GM18951 (cell line): Measurements from ENCODE around the gene SH3PXD2A.

Source experiments
- POLR2A ChIP-seq: IDR thresholded peaks from 4 replicates; pipeline ENCODE4 v1.6.1; 2011; ENCODE audit warnings: mild to moderate bottlenecking; ENCODE audit not compliant: insufficient read length, insufficient read depth; ENCODE audit errors: extremely low read depth
- in situ Hi-C: fragments of 300-500 bp; cut with MboI; formaldehyde crosslinking; loops from one replicate; pipeline ENCODE4 v1.12.0; 2022; ENCODE audit warnings: low sequenced_read_pairs, mixed read lengths, inconsistent platforms; ENCODE audit not compliant: unreplicated experiment

Gene SH3PXD2A

DNA sequence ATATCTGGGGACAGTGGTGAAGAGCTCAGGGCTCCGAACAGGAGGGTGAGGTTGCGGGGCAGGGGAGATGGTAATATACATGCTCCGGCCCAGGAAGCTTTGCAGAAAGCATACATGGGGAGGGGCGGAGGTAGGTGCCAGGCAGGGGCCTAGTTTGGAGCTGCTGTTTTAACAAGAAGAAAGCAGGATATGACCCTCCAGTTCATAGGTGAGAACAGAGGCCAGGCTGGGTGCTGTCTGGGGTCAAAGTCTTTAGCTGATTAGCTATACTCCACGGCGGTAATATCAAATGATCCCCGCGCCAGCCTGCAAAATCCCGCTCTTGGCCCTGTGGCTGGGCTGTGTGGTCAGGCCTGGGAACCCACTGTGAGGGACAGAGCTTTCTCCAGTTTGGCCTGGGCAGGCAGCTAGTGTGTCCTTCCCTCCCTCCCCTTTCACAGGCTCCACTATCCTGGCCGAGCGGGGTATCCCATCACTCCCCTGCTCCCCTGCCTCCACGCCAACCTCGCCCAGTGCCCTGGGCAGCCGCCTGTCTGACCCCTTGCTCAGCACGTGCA lies 266.2 kb downstream of the SH3PXD2A start:
- in situ Hi-C loops, result no loop called here
- no peak for TF ChIP-seq POLR2A

DNA sequence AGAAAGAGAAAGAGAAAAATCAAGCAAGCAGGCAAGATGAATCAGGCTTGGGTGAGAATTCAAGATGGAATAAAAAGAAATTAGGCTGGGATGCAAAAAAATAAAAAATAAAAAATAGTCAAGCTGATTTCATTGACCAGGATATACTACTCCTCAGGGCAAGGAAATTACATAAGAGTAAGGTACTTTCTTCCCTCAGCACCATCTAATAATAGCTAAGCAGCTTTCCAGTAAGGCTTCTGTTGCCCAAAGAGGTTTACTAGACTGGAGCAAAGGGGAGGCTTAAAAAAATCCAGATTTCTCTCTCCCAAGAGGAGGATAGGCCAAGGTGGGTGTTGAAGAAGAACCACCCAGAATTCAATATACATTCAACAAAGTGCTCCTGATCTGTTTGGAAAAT lies 268.3 kb downstream of the SH3PXD2A start:
- no peak for TF ChIP-seq POLR2A
- in situ Hi-C loops, result no loop called here

DNA sequence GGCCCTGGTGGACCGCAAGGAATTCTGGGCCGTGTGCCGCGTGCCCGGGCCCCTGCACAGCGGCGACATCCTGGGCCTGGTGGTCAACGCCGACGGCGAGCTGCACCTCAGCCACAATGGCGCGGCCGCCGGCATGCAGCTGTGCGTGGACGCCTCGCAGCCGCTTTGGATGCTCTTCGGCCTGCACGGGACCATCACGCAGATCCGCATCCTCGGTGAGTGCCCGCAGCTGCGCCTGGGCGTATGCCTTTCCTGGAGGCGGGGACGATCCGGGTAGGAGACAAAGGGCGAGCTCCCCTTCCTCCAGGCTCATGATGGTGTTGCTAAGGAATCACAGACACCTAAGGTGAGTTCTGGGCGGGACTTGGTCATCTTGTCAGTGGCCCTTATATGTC lies 270.4 kb downstream of the SH3PXD2A start:
- in situ Hi-C loops, result no loop called here
- no peak for TF ChIP-seq POLR2A

DNA sequence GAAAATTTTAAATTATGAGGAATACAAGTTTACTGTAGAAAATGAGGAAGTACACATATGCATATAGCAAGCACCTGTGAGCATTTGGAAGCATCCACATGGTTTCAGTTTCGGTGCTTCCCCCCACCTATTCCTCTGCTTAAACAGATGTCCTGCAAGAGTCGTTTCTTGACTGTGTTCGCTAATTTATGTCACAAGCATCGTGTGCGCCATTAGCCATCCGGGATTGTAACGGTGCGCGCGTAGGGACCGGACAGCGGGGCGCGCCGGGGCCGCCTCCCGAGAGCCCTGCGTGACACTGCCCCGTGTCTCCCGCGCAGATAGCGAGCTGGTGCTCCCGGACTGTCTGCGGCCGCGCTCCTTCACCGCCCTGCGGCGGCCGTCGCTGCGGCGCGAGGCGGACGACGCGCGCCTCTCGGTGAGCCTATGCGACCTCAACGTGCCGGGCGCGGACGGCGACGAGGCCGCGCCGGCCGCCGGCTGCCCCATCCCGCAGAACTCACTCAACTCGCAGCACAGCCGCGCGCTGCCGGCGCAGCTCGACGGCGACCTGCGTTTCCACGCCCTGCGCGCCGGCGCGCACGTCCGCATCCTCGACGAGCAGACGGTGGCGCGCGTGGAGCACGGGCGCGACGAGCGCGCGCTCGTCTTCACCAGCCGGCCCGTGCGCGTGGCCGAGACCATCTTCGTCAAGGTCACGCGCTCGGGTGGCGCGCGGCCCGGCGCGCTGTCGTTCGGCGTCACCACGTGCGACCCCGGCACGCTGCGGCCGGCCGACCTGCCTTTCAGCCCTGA lies 271.0 kb downstream of the SH3PXD2A start:
- peak; percentile 58 for TF ChIP-seq POLR2A
- in situ Hi-C loops, result no loop called here

DNA sequence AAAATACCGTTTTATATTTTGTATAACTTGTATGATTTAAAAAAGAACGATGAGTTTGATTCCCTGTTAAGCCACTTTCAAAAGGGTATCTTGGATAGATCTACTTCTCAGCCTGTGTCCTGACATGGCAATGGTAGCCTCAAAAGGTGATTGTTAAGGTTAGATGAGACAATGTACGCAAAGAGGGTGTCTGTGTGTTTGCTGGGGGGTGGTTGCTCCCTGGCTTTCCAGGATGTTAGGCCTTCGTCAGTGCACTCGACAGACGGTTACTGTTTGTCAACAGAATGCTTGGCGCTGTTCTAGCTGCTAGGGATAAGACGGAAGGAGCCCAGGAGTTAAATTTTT lies 271.5 kb downstream of the SH3PXD2A start:
- TF ChIP-seq POLR2A, result no peak
- in situ Hi-C loops, result no loop called here

DNA sequence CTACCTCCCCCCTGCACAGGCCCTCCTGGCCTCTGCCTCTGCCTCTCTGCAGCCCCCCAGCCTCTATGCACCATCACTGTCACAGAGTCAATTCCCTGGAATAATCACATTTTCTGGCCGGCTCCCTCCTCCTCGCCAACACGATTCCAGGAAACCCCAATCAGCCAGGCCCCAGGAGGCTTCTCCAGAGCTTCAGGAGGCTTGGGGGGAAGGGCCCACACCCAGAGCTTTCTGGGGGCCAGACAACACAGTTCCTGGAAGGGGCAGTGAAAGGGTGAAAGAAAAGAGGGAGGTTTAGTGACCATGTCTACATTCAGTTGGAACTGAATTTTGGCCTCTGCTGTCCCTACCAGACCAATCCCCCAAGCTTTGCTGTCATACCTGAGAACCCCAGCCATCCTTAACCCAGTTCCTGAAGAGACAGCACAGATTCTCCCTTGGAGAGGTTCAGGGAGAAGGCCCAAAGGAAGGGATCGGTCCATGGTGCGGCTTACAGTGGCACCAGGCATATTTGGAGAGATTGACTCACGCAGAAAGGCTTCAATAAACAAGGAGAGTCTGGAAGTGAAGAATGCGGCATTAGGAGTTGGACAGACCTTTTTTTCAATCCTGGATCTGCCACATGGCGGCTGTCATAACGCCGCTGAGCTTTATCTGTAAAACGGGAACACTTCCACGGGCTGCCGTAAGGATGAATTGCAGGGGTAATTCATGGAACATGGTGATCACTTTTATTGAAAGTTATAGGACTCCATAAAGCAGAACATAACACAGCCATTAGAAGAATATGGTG lies 272.8 kb downstream of the SH3PXD2A start:
- in situ Hi-C loops, result no loop called here
- TF ChIP-seq POLR2A, result no peak

DNA sequence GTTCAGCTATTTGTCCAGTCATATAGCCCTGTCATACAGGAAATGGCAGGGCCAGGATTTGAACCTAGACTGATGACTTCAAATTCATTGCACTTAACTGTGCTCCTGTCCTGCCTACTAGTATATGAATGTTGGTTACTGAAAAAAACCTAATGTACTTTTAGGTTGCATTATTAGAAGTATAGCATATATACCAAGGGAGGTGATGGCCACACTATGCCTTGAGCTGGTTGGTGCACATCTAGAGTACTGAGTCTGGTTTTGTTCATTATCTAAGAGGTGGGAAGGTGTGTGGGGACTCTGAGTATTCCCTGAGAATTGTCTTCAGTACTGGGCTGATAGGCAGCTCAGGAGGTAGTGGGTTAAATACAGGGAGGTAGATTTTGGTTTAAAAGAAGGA lies 273.9 kb downstream of the SH3PXD2A start:
- no peak for TF ChIP-seq POLR2A
- in situ Hi-C loops, result no loop called here

DNA sequence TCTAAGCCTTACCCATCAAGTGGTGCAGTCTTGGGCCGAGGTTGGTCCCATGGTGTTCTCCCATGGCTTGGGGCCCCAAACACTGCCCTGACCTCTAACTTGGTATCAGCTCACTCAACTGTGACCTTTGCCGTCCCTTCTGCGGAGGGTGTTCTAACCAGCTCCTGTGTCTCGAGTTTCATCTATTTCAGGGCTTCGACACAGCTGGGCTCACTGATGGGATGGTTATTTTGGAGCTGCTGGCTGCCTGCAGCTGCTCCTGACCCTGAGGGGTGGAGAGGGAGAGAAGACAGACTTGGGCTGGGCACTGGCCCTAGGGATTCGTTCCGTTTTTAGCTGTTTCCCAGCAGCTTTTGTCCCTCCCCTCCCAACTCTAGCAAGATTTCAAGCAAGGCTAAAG lies 274.9 kb downstream of the SH3PXD2A start:
- in situ Hi-C loops, result no loop called here

DNA sequence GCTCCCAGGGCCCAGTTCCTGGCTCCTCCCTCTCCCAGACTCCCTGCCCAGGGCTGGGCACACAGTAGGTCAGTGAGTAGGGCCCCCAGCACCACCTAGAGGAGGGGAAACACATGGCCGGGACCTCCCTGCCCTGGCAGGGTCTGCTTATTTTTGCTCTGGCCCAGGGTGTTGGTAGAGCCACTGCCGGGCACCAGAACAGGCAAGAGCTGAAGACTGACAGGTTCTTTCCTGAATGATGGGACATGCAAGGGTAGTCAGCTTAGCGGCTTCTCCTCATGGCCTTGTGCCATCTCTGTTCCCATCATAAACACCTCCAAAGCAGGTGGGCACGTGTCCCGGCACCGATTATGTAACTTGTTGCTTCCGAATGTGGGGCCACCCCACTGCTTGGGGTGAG lies 275.4 kb downstream of the SH3PXD2A start:
- TF ChIP-seq POLR2A, result no peak
- in situ Hi-C loops, result no loop called here

More for the DNA sequence above, 274.9 kb downstream of the SH3PXD2A start:
- no peak for TF ChIP-seq POLR2A

DNA sequence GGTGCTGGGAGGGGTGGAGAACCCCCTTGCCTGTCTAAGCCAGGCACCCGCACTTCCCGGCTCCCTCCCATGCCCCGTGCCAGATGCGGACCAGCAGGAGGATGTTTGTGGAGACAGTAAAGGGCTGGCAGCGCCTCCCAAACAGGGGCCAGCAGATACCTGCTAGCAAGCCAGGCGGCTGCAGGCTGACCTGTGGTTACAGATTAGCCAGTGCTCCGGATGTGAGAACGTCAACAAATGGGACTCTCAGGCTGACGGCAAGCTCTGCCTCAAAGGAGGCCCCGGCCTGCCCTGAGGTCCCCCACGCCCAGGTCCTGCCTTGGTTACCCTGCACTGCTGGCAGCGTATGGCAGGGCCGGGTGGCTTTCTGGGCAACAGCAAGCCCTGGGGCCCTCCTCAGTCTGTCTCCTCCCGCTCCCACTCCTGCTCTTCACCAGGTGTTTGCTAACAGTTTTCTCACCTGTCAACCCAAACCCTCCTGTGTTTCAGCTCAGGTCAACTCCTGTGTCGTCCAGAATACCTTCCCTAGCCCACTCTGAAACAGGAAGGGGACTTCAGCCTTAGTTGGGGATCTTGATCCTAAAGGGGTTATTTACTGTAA lies 276.5 kb downstream of the SH3PXD2A start:
- in situ Hi-C loops, result no loop called here
- peak; percentile 19 for TF ChIP-seq POLR2A

DNA sequence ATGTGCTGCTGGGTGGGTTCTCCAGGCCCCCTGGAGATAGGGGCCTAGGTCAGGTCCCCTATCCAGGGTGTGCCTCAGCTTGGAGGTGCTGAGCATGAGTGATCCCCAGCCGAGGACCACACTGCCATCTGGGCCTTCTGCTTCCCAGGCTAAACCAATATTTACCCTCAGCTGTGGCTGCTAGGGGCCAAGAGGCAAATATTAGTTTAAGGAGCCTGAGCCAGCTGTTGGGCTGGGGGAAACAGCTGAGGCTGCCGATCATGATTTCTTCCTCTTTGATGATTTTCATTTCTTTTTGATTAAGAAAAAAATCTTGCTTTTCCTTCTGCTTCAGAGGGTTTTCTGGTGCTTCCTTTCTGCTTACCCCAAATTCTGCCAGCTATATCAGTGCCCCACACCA lies 278.5 kb downstream of the SH3PXD2A start:
- in situ Hi-C loops, result no loop called here
- TF ChIP-seq POLR2A, result no peak

DNA sequence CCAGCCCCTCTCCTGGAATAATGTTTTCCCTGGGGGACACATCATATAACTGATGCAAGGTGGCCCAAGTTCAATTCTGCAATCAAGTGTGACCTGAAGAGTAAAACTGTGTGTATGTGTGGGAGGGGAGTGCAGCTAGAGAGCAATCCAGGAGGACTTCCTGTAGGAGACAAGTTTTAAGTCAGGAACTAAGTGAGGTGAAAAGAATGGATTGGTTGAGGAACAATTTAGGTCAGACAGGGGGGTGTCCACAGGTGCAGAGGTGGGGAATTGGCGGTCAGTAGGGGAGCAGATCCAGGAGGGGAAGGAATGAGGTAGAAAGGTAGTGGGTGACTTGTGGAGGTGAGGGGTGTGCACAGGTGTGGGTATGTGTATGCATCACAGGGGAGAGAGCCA lies 279.3 kb downstream of the SH3PXD2A start:
- in situ Hi-C loops, result no loop called here
- no peak for TF ChIP-seq POLR2A

DNA sequence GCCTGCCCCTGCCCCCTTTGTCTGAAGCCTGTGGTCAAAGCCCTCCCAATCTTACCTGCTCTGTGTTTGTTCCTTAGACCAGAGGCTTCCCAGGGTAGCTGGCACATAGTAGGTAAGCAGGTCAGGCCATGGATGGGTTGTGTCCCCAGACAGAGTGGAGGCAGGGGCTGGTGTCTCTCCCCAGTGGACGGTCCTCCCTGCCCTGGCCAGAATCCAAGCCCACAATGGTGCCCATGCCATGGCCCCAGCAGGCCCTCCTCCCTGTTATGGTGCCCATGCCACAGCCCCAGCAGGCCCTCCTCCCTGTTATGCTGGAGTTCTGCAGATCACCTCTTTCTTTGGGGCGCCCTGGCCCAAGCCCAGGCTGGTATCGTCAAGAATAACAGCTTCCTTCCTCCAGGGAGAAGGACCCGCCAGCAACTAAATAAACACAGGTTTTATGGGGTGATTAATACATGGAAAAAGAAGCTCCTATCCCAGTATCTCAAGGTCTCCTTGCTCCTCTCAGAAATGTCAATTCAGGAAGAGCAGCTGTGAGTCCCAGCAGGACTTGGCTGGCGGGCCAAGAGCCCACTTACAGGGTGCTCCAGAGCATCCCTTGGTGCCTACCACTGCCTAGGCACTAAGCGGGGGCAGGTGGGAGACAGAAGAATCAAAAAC lies 279.8 kb downstream of the SH3PXD2A start:
- TF ChIP-seq POLR2A, result no peak
- in situ Hi-C loops, result no loop called here
